Activated CD4-positive, alpha-beta T cell treated with anti-CD3 and anti-CD28 coated beads, Interleukin-2, amount 50 U/mL, for 16 hours (primary cell): Measurements from ENCODE around the gene ARTN.

Experiments used
- DNase-seq: peaks from one replicate; pipeline ENCODE4 v3.0.0-alpha.2; 2020

The ARTN gene

GRCh38 chr1:43973981-43974442 is 40.4 kb downstream of the ARTN start:
- no peak for DNase-seq

GRCh38 chr1:43974443-43975248 is 41.0 kb downstream of the ARTN start, which contains the start of gene ATP6V0B:
Gene ATP6V0B (plus strand): TSS chr1:43974960. CDS start chr1:43975041, 81 bp downstream.
- DNase-seq, result peak; percentile 96

GRCh38 chr1:43975249-43975961 is 41.8 kb downstream of the ARTN start:
- peak; percentile 28 for DNase-seq

GRCh38 chr1:43976045-43976444 is 42.4 kb downstream of the ARTN start:
- no peak for DNase-seq

GRCh38 chr1:43976890-43977289 is 43.3 kb downstream of the ARTN start:
- no peak for DNase-seq

- no peak for DNase-seq
Measured at GRCh38 chr1:43977376-43978263, 44.0 kb downstream of the ARTN start.

GRCh38 chr1:43978264-43978550 is 44.6 kb downstream of the ARTN start:
- no peak for DNase-seq

- peak; percentile 47 for DNase-seq
Measured at GRCh38 chr1:43978551-43979260, 45.1 kb downstream of the ARTN start, which contains the start of gene B4GALT2. Gene B4GALT2 (plus strand): TSS chr1:43979210. CDS start chr1:43981161, 1,951 bp downstream.

GRCh38 chr1:43979261-43979527 is 45.6 kb downstream of the ARTN start:
- no peak for DNase-seq

- DNase-seq, result peak; percentile 65
Measured at GRCh38 chr1:43979528-43980254, 46.1 kb downstream of the ARTN start.

- DNase-seq, result no peak
Measured at GRCh38 chr1:43980255-43981134, 46.9 kb downstream of the ARTN start.

GRCh38 chr1:43981135-43981491 is 47.5 kb downstream of the ARTN start:
- no peak for DNase-seq

GRCh38 chr1:43981636-43982035 is 48.0 kb downstream of the ARTN start:
- DNase-seq, result no peak

GRCh38 chr1:43982241-43982640 is 48.6 kb downstream of the ARTN start:
- no peak for DNase-seq

GRCh38 chr1:43982808-43983207 is 49.2 kb downstream of the ARTN start:
- no peak for DNase-seq

GRCh38 chr1:43983253-43983899 is 49.8 kb downstream of the ARTN start:
- DNase-seq, result no peak

- DNase-seq, result no peak
Measured at GRCh38 chr1:43984855-43985254, 51.3 kb downstream of the ARTN start.

- DNase-seq, result no peak
Measured at GRCh38 chr1:43985984-43986595, 52.5 kb downstream of the ARTN start.

- no peak for DNase-seq
Measured at GRCh38 chr1:43986712-43987111, 53.1 kb downstream of the ARTN start.
